Nephron (organoid): ENCODE data around the gene SMARCB1.

Source experiments
- H3K27ac Mint-ChIP-seq, 3 experiments: 2 replicates each; pipeline ENCODE4 v1.8.0; 2020; ENCODE audit warnings: mixed read lengths in 3 of 3, mild to moderate bottlenecking in 2 of 3, moderate library complexity in 1 of 3
- H3K27me3 Mint-ChIP-seq: 2 replicates; pipeline ENCODE4 v1.8.0; 2021; ENCODE audit warnings: low read depth, mild to moderate bottlenecking, moderate library complexity, mixed read lengths
- H3K36me3 Mint-ChIP-seq: 2 replicates; pipeline ENCODE4 v1.8.0; 2020; ENCODE audit warnings: low read depth, mixed read lengths
- H3K4me1 Mint-ChIP-seq: 2 replicates; pipeline ENCODE4 v1.8.0; 2020; ENCODE audit warnings: mixed read lengths
- H3K4me3 Mint-ChIP-seq, 3 experiments: 2 replicates each; pipeline ENCODE4 v1.8.0; 2020; ENCODE audit warnings: mild to moderate bottlenecking in 3 of 3, mixed read lengths in 3 of 3, moderate library complexity in 2 of 3
- H3K9me3 Mint-ChIP-seq: 2 replicates; pipeline ENCODE4 v1.8.0; 2020; ENCODE audit warnings: mixed read lengths
- TF ChIP-seq, protein P1 (sequence below), 3 experiments: fragments of 200-600 bp; sonication (generic); IDR thresholded peaks; one replicate each; pipeline ENCODE4 v1.5.0; 2021; ENCODE audit warnings: antibody characterized with exemption in 3 of 3; ENCODE audit not compliant: unreplicated experiment in 3 of 3

SMARCB1 gene

DNA sequence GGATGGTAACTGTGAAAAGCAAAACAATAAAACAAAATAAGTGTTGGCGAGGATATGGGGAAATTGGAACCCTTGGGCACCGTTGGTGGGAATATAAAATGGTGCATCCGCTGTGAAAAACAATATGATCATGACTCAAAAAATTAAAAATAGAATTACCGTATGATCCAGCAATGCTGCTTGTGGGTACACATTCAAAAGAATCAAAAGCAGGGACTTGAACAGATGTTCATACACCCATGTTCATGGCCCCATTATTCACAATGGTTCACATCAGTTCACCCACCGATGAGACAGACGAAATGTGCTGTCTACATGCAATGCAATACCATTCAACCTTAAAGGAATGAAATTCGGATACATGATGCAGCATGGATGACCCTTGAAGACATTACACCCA lies 53.3 kb downstream of the SMARCB1 start:
- Mint-ChIP-seq H3K4me3 (peak overlapping the region in 2 of 3 experiments; percentile 26 to 41), H3K27ac (peak overlapping the region; percentile 56 to 88 (median 86)), H3K36me3 (peaks cover 7% of the 10 kb centered on the region), H3K4me1 (peaks cover 74% of the 10 kb centered on the region), H3K27me3 (no peaks in the 10 kb centered on the region), H3K9me3 (no peaks in the 10 kb centered on the region)
- TF ChIP-seq, protein P1, sequence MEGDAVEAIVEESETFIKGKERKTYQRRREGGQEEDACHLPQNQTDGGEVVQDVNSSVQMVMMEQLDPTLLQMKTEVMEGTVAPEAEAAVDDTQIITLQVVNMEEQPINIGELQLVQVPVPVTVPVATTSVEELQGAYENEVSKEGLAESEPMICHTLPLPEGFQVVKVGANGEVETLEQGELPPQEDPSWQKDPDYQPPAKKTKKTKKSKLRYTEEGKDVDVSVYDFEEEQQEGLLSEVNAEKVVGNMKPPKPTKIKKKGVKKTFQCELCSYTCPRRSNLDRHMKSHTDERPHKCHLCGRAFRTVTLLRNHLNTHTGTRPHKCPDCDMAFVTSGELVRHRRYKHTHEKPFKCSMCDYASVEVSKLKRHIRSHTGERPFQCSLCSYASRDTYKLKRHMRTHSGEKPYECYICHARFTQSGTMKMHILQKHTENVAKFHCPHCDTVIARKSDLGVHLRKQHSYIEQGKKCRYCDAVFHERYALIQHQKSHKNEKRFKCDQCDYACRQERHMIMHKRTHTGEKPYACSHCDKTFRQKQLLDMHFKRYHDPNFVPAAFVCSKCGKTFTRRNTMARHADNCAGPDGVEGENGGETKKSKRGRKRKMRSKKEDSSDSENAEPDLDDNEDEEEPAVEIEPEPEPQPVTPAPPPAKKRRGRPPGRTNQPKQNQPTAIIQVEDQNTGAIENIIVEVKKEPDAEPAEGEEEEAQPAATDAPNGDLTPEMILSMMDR (IDR thresholded peaks at IDR 0.05; ENCODE audit: unreplicated experiment in 3 of 3), result no peak

DNA sequence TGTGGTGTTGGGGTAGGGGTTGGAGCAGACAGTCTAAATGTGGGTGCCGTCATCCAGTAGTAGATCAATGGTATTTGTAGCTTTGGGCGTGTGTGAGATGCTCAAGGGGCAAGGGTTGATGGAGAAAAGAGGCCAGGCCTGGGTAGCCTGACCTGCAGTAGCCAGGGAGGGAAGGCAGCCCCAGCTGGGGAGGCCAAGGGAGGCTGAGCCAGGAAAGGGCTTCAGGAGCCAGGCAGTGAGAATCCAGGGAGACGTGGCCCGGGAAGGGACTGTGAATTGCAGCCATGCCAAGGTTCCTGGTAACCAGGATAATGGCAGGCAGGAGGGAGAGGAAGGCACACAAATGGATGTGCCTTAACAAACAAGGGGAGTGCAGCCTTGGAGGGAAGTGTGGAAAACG lies 54.5 kb downstream of the SMARCB1 start:
- H3K4me3 Mint-ChIP-seq, result peak overlapping the region in 2 of 3 experiments; percentile 20 to 24
- no peaks in the 10 kb centered on the region for H3K9me3 Mint-ChIP-seq
- H3K36me3 Mint-ChIP-seq, result no peaks in the 10 kb centered on the region
- TF ChIP-seq, protein P1 (IDR thresholded peaks at IDR 0.05; ENCODE audit: unreplicated experiment in 3 of 3), result no peak
- H3K27ac Mint-ChIP-seq, result peak overlapping the region; percentile 57 to 90 (median 72)
- H3K4me1 Mint-ChIP-seq, result peaks cover 78% of the 10 kb centered on the region
- no peaks in the 10 kb centered on the region for H3K27me3 Mint-ChIP-seq

DNA sequence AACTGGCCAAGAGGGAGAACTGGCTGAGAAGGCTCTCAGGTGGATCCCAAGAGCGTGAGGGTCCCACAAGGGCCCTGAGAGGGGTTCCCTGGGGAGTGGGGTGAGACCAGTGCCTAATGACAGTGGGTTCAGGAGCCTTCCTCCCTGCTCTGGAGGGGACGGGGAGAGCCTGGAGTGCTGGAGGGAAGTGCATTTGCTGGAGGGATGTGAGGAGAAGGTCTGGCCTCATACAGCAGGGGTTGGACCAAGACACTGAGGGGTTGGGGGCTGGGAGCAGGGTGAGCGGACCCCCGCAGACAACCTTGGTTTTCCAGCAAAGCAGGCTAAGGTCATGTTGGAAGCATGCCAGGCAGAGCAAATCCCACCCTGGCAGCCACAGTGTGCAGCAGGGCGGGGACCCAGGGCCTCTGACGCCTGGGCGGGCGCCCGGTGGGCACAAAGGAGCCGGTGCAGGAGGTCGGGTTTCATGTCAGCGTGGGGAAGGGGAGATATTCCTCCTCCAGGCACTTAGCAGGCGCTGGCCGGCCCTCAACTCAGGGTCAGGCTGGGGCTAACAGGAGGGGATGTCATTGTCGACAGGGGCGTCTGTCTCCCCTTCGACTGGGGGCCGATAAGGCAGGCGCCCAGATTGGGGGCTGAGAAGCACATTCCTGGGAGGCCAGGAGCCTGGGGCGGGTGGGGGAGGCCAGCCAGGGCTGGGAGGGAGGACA lies 55.1 kb downstream of the SMARCB1 start:
- peaks cover 84% of the 10 kb centered on the region for H3K4me1 Mint-ChIP-seq
- TF ChIP-seq, protein P1 (IDR thresholded peaks at IDR 0.05; ENCODE audit: unreplicated experiment in 3 of 3), result no peak
- peak overlapping the region; percentile 57 to 90 (median 72) for H3K27ac Mint-ChIP-seq
- H3K36me3 Mint-ChIP-seq, result no peaks in the 10 kb centered on the region
- H3K9me3 Mint-ChIP-seq, result no peaks in the 10 kb centered on the region
- no peaks in the 10 kb centered on the region for H3K27me3 Mint-ChIP-seq
- H3K4me3 Mint-ChIP-seq, result peak overlapping the region in 2 of 3 experiments; percentile 20 to 24

GRCh38 chr22:23842599-23842998 lies 55.8 kb downstream of the SMARCB1 start:
- peak overlapping the region; percentile 72 to 93 (median 90) for H3K27ac Mint-ChIP-seq
- H3K9me3 Mint-ChIP-seq, result no peaks in the 10 kb centered on the region
- H3K36me3 Mint-ChIP-seq, result no peaks in the 10 kb centered on the region
- TF ChIP-seq, protein P1 (IDR thresholded peaks at IDR 0.05; ENCODE audit: unreplicated experiment in 3 of 3), result no peak
- no peaks in the 10 kb centered on the region for H3K27me3 Mint-ChIP-seq
- H3K4me1 Mint-ChIP-seq, result peaks cover 80% of the 10 kb centered on the region
- H3K4me3 Mint-ChIP-seq, result peak overlapping the region in 1 of 3 experiments; percentile 7

GRCh38 chr22:23844739-23845202 lies 58.0 kb downstream of the SMARCB1 start:
- TF ChIP-seq, protein P1 (IDR thresholded peaks at IDR 0.05; ENCODE audit: unreplicated experiment in 3 of 3), result no peak
- Mint-ChIP-seq H3K36me3 (no peaks in the 10 kb centered on the region), H3K27ac (peak overlapping the region; percentile 92 to 97 (median 96)), H3K9me3 (no peaks in the 10 kb centered on the region), H3K4me3 (peak overlapping the region in 2 of 3 experiments; percentile 29 to 56), H3K4me1 (peaks cover 68% of the 10 kb centered on the region), H3K27me3 (no peaks in the 10 kb centered on the region)
